ENCODE results near the gene SRSF8. TPM values are rescaled to one million over a fixed set of nuclear protein-coding genes. Genes with fewer than 3 reads are reported as not detected.
A peak's percentile ranks its signal among the peaks of the same experiment; 100 is the strongest.

The SRSF8 gene
- total RNA-seq, 5 donors from 2014 or later (not counting 1 experiment from before 2014, with no cell fraction given): 61.2 to 84.0 (median 72.7) TPM

DNA sequence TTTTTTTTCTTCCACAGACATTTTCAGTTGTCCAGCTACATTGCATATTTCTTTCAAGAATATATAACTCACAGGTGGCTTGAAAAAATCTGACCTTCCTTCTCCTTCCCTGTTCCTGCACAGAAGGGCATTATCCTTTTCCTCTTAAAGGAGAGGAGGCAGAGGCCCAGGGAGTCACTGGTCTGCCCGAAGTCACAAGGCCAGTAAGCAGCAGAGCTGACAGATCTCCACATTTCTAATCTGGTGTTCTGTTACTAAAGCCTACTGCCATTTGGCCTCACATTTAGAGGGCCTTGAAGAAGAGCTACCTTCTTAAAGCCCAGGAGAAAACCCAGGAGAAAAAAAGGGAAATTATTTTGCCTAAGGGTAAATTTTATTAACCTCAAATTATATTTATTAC is 35.2 kb downstream of the SRSF8 start:
- Mint-ChIP-seq H3K4me3 (no peak overlapping the region), H3K36me3 (peaks cover 38% of the 10 kb centered on the region), H3K4me1 (peaks cover 0 to 29% (median 7%) of the 10 kb centered on the region in 3 donors), H3K27me3 (no peaks in the 10 kb centered on the region), H3K9me3 (no peaks in the 10 kb centered on the region), H3K27ac (no peak overlapping the region)
- no peaks in the 10 kb centered on the region for H3K9me3 ChIP-seq
- H3K4me1 ChIP-seq (ENCODE audit: control insufficient read depth in 1 of 2, extremely low read depth in 1 of 2, insufficient read depth in 2 of 2, low read length in 2 of 2): no peaks in the 10 kb centered on the region
- no peak for DNase-seq
- H3K36me3 ChIP-seq (ENCODE audit: control insufficient read depth in 2 of 2, extremely low read depth in 1 of 2, insufficient read depth in 1 of 2, low read length in 1 of 2): peaks cover 0 to 2% of the 10 kb centered on the region in 2 donors
- POLR2A ChIA-PET: no interaction called here
- CTCF ChIA-PET: interaction anchor here (0.6 to 0.7 kb wide), 2 partner anchors 32 to 635 kb away, joined by 3 read pairs; no protein-coding TSS in a partner anchor
- no peak overlapping the region for H3K4me3 ChIP-seq (ENCODE audit: control insufficient read depth in 1 of 2, extremely low read depth in 1 of 2, low read length in 1 of 2)
- no peaks in the 10 kb centered on the region for H3K27me3 ChIP-seq (replicated peaks in 1 of 2; ENCODE audit: control insufficient read depth in 2 of 2, extremely low read depth in 1 of 2, insufficient read depth in 2 of 2, low read length in 1 of 2)
- WGBS (ENCODE audit: insufficient coverage): 100% methylated on average over 1 of the region's 1 CpG
- ATAC-seq (replicated peaks in 1 of 4): no peak
- no peak overlapping the region for H3K27ac ChIP-seq (ENCODE audit: low read length)

DNA sequence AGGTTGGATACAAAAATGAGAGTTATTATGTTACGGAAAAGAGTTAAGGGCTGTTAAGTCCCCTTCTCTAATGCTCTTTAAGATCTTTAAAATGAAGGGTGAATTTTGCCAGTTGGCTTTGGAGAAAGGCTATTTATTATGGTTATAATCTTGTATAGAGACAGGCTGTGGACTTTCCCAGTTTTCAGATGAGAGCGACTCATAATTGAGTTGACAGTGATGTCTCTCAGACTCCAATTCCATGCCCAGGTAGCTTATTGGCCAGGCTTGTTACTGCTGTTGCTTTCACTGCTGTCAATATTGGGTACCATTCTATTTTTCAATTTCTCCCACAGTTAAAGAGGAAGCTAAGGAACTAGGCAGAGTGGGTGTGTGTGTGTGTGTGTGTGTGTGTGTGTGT is 36.0 kb downstream of the SRSF8 start:
- WGBS (ENCODE audit: insufficient coverage): 100% methylated on average over 1 of the region's 2 CpGs
- H3K27ac Mint-ChIP-seq: no peak overlapping the region
- peaks cover 38% of the 10 kb centered on the region for H3K36me3 Mint-ChIP-seq
- H3K27me3 Mint-ChIP-seq: no peaks in the 10 kb centered on the region
- no peaks in the 10 kb centered on the region for H3K9me3 Mint-ChIP-seq
- no peaks in the 10 kb centered on the region for H3K9me3 ChIP-seq
- H3K27me3 ChIP-seq (replicated peaks in 1 of 2; ENCODE audit: control insufficient read depth in 2 of 2, extremely low read depth in 1 of 2, insufficient read depth in 2 of 2, low read length in 1 of 2): no peaks in the 10 kb centered on the region
- H3K4me1 ChIP-seq (ENCODE audit: control insufficient read depth in 1 of 2, extremely low read depth in 1 of 2, insufficient read depth in 2 of 2, low read length in 2 of 2): no peaks in the 10 kb centered on the region
- peaks cover 0 to 2% of the 10 kb centered on the region in 2 donors for H3K36me3 ChIP-seq (ENCODE audit: control insufficient read depth in 2 of 2, extremely low read depth in 1 of 2, insufficient read depth in 1 of 2, low read length in 1 of 2)
- H3K4me1 Mint-ChIP-seq: peaks cover 0 to 21% (median 0%) of the 10 kb centered on the region in 3 donors
- H3K4me3 Mint-ChIP-seq: no peak overlapping the region
- ChIA-PET POLR2A (interaction anchor here in 1 of 2 donors (0.7 kb wide), 1 partner anchor 1002 kb away, joined by 5 read pairs; no protein-coding TSS in a partner anchor), CTCF (interaction anchor here (0.6 to 0.7 kb wide), 2 partner anchors 32 to 636 kb away, joined by 3 read pairs; no protein-coding TSS in a partner anchor)
- no peak overlapping the region for H3K4me3 ChIP-seq (ENCODE audit: control insufficient read depth in 1 of 2, extremely low read depth in 1 of 2, low read length in 1 of 2)
- no peak for DNase-seq
- H3K27ac ChIP-seq (ENCODE audit: low read length): no peak overlapping the region
- no peak for ATAC-seq (replicated peaks in 1 of 4)

DNA sequence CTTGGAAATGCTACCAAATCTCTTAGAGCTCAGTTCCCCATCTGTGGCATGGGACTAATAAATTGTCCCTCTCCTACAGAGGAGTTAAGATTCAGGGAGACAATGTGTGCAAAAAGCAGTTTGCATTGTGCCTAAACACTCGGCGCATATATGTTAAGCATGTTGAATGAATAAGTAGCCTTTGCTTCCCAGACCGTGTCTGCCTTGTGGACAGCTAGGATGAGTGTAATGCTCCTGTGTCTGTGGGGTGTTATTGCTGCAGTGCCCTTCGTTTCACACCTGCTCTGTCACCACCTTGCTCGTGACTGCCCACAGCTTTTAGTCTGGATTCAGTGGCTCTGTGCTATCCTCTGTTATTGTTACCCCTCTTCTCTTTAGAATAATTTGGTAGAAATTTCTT is 37.0 kb downstream of the SRSF8 start:
- no peak overlapping the region for H3K27ac Mint-ChIP-seq
- H3K9me3 Mint-ChIP-seq: no peaks in the 10 kb centered on the region
- CTCF ChIA-PET: interaction anchor here in 1 of 2 donors (0.7 kb wide), 1 partner anchor 321 kb away, joined by 4 read pairs; no protein-coding TSS in a partner anchor
- peaks cover 0 to 2% of the 10 kb centered on the region in 2 donors for H3K36me3 ChIP-seq (ENCODE audit: control insufficient read depth in 2 of 2, extremely low read depth in 1 of 2, insufficient read depth in 1 of 2, low read length in 1 of 2)
- POLR2A ChIA-PET: interaction anchor here in 1 of 2 donors (0.7 kb wide), 2 partner anchors 15 to 1001 kb away, joined by 5 read pairs; no protein-coding TSS in a partner anchor
- peaks cover 37% of the 10 kb centered on the region for H3K36me3 Mint-ChIP-seq
- H3K4me1 ChIP-seq (ENCODE audit: control insufficient read depth in 1 of 2, extremely low read depth in 1 of 2, insufficient read depth in 2 of 2, low read length in 2 of 2): no peaks in the 10 kb centered on the region
- ATAC-seq (replicated peaks in 1 of 4) (no peak), DNase-seq (no peak)
- no peaks in the 10 kb centered on the region for H3K27me3 Mint-ChIP-seq
- no peak overlapping the region for H3K4me3 ChIP-seq (ENCODE audit: control insufficient read depth in 1 of 2, extremely low read depth in 1 of 2, low read length in 1 of 2)
- no peak overlapping the region for H3K4me3 Mint-ChIP-seq
- no CpG with 5 or more reads among the region's 5 CpGs for WGBS (ENCODE audit: insufficient coverage)
- H3K27me3 ChIP-seq (replicated peaks in 1 of 2; ENCODE audit: control insufficient read depth in 2 of 2, extremely low read depth in 1 of 2, insufficient read depth in 2 of 2, low read length in 1 of 2): no peaks in the 10 kb centered on the region
- no peak overlapping the region for H3K27ac ChIP-seq (ENCODE audit: low read length)
- peaks cover 0 to 16% (median 0%) of the 10 kb centered on the region in 3 donors for H3K4me1 Mint-ChIP-seq
- H3K9me3 ChIP-seq: no peaks in the 10 kb centered on the region

DNA sequence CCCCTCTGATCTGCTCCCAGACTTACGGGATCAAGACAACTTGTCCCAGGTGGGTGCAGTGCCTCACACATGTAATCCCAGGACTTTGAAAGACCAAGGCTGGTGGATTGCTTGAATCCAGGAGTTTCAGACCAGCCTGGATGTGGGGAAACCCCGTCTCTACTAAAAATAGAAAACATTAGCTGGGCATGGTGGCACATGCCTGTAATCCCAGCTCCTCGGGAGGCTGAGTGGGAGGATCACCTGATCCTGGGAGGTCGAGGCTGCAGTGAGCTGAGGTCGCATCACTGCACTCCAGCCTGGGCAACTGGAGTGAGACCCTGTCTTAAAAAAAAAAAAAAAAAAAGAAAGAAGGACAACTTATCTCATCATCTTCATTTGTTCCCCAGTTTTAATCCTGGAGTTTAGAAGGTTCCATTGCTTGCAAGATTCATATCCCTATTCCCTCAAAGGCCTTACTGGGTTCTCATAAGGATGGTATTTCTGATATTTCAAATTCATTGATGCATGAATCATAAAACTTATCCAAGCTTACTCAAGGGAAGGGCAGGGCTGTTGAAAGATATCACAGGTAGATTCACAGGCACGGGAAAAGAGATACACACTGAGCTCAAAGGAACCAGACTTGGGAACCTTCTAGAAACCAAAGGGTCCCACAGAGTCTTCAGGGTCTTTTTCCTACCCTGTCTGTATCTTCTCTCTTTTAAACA is 37.6 kb downstream of the SRSF8 start:
- no peaks in the 10 kb centered on the region for H3K27me3 Mint-ChIP-seq
- H3K27ac ChIP-seq (ENCODE audit: low read length): no peak overlapping the region
- peaks cover 0 to 18% (median 0%) of the 10 kb centered on the region in 3 donors for H3K4me1 Mint-ChIP-seq
- no peak overlapping the region for H3K4me3 Mint-ChIP-seq
- H3K27ac Mint-ChIP-seq: no peak overlapping the region
- 83% methylated on average over 2 of the region's 6 CpGs for WGBS (ENCODE audit: insufficient coverage)
- no peaks in the 10 kb centered on the region for H3K27me3 ChIP-seq (replicated peaks in 1 of 2; ENCODE audit: control insufficient read depth in 2 of 2, extremely low read depth in 1 of 2, insufficient read depth in 2 of 2, low read length in 1 of 2)
- peaks cover 39% of the 10 kb centered on the region for H3K36me3 Mint-ChIP-seq
- H3K9me3 Mint-ChIP-seq: no peaks in the 10 kb centered on the region
- no peaks in the 10 kb centered on the region for H3K9me3 ChIP-seq
- H3K36me3 ChIP-seq (ENCODE audit: control insufficient read depth in 2 of 2, extremely low read depth in 1 of 2, insufficient read depth in 1 of 2, low read length in 1 of 2): peaks cover 0 to 8% of the 10 kb centered on the region in 2 donors
- ATAC-seq (replicated peaks in 1 of 4) (no peak), DNase-seq (no peak)
- ChIA-PET CTCF (interaction anchor here (0.6 to 0.7 kb wide), 2 partner anchors 322 to 650 kb away, joined by 4 read pairs; no protein-coding TSS in a partner anchor), POLR2A (interaction anchor here (0.5 to 0.7 kb wide), 2 partner anchors 15 to 1244 kb away, joined by 3 to 5 read pairs; no protein-coding TSS in a partner anchor)
- H3K4me3 ChIP-seq (ENCODE audit: control insufficient read depth in 1 of 2, extremely low read depth in 1 of 2, low read length in 1 of 2): no peak overlapping the region
- H3K4me1 ChIP-seq (ENCODE audit: control insufficient read depth in 1 of 2, extremely low read depth in 1 of 2, insufficient read depth in 2 of 2, low read length in 2 of 2): no peaks in the 10 kb centered on the region

- Histone ChIP-seq H3K9me3 (no peaks in the 10 kb centered on the region), H3K36me3 (ENCODE audit: control insufficient read depth in 2 of 2, extremely low read depth in 1 of 2, insufficient read depth in 1 of 2, low read length in 1 of 2) (peaks cover 0 to 13% of the 10 kb centered on the region in 2 donors), H3K4me3 (ENCODE audit: control insufficient read depth in 1 of 2, extremely low read depth in 1 of 2, low read length in 1 of 2) (no peak overlapping the region), H3K4me1 (ENCODE audit: control insufficient read depth in 1 of 2, extremely low read depth in 1 of 2, insufficient read depth in 2 of 2, low read length in 2 of 2) (no peaks in the 10 kb centered on the region), H3K27ac (ENCODE audit: low read length) (no peak overlapping the region), H3K27me3 (replicated peaks in 1 of 2; ENCODE audit: control insufficient read depth in 2 of 2, extremely low read depth in 1 of 2, insufficient read depth in 2 of 2, low read length in 1 of 2) (no peaks in the 10 kb centered on the region)
- Mint-ChIP-seq H3K4me1 (peaks cover 0 to 18% (median 4%) of the 10 kb centered on the region in 3 donors), H3K27me3 (no peaks in the 10 kb centered on the region), H3K4me3 (no peak overlapping the region), H3K9me3 (no peaks in the 10 kb centered on the region), H3K27ac (no peak overlapping the region), H3K36me3 (peaks cover 45% of the 10 kb centered on the region)
- POLR2A ChIA-PET: no interaction called here
- no peak for ATAC-seq (replicated peaks in 1 of 4)
- WGBS (ENCODE audit: insufficient coverage): 67% methylated on average over 1 of the region's 3 CpGs
- CTCF ChIA-PET: no interaction called here
- DNase-seq: no peak
Measured at GRCh38 chr11:95104856-95105255, 38.1 kb downstream of the SRSF8 start.

- Histone ChIP-seq H3K27me3 (replicated peaks in 1 of 2; ENCODE audit: control insufficient read depth in 2 of 2, extremely low read depth in 1 of 2, insufficient read depth in 2 of 2, low read length in 1 of 2) (no peaks in the 10 kb centered on the region), H3K9me3 (no peaks in the 10 kb centered on the region), H3K27ac (ENCODE audit: low read length) (no peak overlapping the region), H3K36me3 (ENCODE audit: control insufficient read depth in 2 of 2, extremely low read depth in 1 of 2, insufficient read depth in 1 of 2, low read length in 1 of 2) (peaks cover 0 to 14% of the 10 kb centered on the region in 2 donors), H3K4me3 (ENCODE audit: control insufficient read depth in 1 of 2, extremely low read depth in 1 of 2, low read length in 1 of 2) (no peak overlapping the region), H3K4me1 (ENCODE audit: control insufficient read depth in 1 of 2, extremely low read depth in 1 of 2, insufficient read depth in 2 of 2, low read length in 2 of 2) (no peaks in the 10 kb centered on the region)
- POLR2A ChIA-PET: interaction anchor here in 1 of 2 donors (0.7 kb wide), 1 partner anchor 18 kb away, joined by 3 read pairs; no protein-coding TSS in a partner anchor
- ATAC-seq (replicated peaks in 1 of 4) (no peak), DNase-seq (no peak)
- no peak overlapping the region for H3K4me3 Mint-ChIP-seq
- no peaks in the 10 kb centered on the region for H3K27me3 Mint-ChIP-seq
- CTCF ChIA-PET: interaction anchor here in 1 of 2 donors (0.6 kb wide), 1 partner anchor 31 kb away, joined by 4 read pairs; no protein-coding TSS in a partner anchor
- H3K36me3 Mint-ChIP-seq: peaks cover 44% of the 10 kb centered on the region
- H3K9me3 Mint-ChIP-seq: no peaks in the 10 kb centered on the region
- 87% methylated on average over 3 of the region's 9 CpGs for WGBS (ENCODE audit: insufficient coverage)
- H3K4me1 Mint-ChIP-seq: peaks cover 4 to 27% (median 23%) of the 10 kb centered on the region in 3 donors
- H3K27ac Mint-ChIP-seq: peak overlapping the region in 1 of 2 donors; percentile 26
Measured at GRCh38 chr11:95108159-95108611, 41.5 kb downstream of the SRSF8 start.
